Measurements from ENCODE around the gene FCAR. TPM values are rescaled to one million over a fixed set of nuclear protein-coding genes. Genes with fewer than 3 reads are reported as not detected.
"Not testable (repeated sequence)": the region's sequence is repeated elsewhere in the genome, so short reads cannot be mapped to it uniquely, and the experiment has no call there.

The FCAR gene
- total and polyA plus RNA-seq, 11 donors = 0.15 to 3.9 (median 0.40) TPM; not detected in 2

GRCh38 chr19:54906819-54907218, 32.8 kb downstream of the FCAR start:
- 80 to 91% (median 83%) methylated on average over 6 to 7 of the region's 7 CpGs for WGBS, 4 donors
- no peak for ATAC-seq
- peaks cover 0 to 12% (median 0%) of the 10 kb centered on the region in 9 donors for H3K27me3 ChIP-seq
- H3K9me3 ChIP-seq = no peaks in the 10 kb centered on the region
- TF ChIP-seq POLR2A (IDR thresholded peaks at IDR 0.05) (no peak), CTCF (IDR thresholded peaks at IDR 0.05) (no peak)
- H3K36me3 ChIP-seq = no peaks in the 10 kb centered on the region
- H3K4me1 ChIP-seq = no peaks in the 10 kb centered on the region
- peak overlapping the region in 1 of 12 donors; percentile 1 for H3K4me3 ChIP-seq
- H3K27ac ChIP-seq = no peak overlapping the region
- intact Hi-C loops (cut with DNase I) = no loop called here
- no peak for DNase-seq

DNA sequence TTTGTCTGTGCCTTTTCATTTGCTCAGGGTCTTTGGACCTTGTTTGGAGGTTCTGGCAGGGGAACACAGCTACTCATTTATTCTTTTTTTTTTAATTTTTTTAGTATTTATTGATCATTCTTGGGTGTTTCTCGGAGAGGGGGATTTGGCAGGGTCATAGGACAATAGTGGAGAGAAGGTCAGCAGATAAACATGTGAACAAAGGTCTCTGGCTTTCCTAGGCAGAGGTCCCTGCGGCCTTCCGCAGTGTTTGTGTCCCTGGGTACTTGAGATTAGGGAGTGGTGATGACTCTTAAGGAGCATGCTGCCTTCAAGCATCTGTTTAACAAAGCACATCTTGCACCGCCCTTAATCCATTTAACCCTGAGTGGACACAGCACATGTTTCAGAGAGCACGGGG, 33.9 kb downstream of the FCAR start:
- H3K9me3 ChIP-seq; ATAC-seq; H3K27ac ChIP-seq; intact Hi-C loops (cut with DNase I); DNase-seq; H3K4me3 ChIP-seq; H3K36me3 ChIP-seq; H3K4me1 ChIP-seq: not testable (repeated sequence)
- 56 to 64% (median 61%) methylated on average over 4 to 5 of the region's 5 CpGs for WGBS, 4 donors
- peaks cover 0 to 12% (median 0%) of the 10 kb centered on the region in 9 donors for H3K27me3 ChIP-seq

GRCh38 chr19:54916822-54917221, 42.8 kb downstream of the FCAR start:
- intact Hi-C loops (cut with DNase I) = no loop called here
- 62 to 76% (median 74%) methylated on average over 11 of the region's 11 CpGs for whole genome bisulfite sequencing, 4 donors

DNA sequence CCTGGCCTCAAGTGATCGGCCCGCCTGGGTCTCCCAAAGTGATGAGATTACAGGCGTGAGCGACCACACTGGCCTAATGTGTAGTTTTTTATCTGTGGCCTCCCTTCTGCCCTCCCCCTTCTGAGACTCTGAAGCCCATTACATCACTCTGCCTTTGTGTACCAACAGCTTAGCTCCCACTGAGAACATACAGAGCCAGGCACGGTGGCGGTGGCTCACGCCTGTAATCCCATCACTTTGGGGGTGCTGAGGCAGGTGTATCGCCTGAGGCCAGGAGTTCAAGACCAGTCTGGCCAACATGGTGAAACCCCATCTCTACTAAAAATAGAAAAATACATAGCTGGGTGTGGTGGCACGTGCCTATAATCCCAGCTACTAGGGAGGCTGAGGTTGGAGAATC, 44.5 kb downstream of the FCAR start:
- H3K36me3 ChIP-seq = no peaks in the 10 kb centered on the region
- H3K4me1 ChIP-seq = no peaks in the 10 kb centered on the region
- TF ChIP-seq CTCF (IDR thresholded peaks at IDR 0.05) (no peak), POLR2A (IDR thresholded peaks at IDR 0.05) (no peak)
- no peak overlapping the region for H3K4me3 ChIP-seq
- H3K9me3 ChIP-seq = no peaks in the 10 kb centered on the region
- DNase-seq (no peak), ATAC-seq (no peak)
- H3K27me3 ChIP-seq = peaks cover 0 to 27% (median 0%) of the 10 kb centered on the region in 9 donors
- 80 to 85% (median 82%) methylated on average over 9 of the region's 9 CpGs for WGBS, 4 donors
- intact Hi-C loops (cut with DNase I) = no loop called here
- H3K27ac ChIP-seq = no peak overlapping the region

More at GRCh38 chr19:54916822-54917221, 42.8 kb downstream of the FCAR start:
- no peak overlapping the region for H3K27ac ChIP-seq
- H3K4me1 ChIP-seq = no peaks in the 10 kb centered on the region
- H3K27me3 ChIP-seq = peaks cover 0 to 22% (median 0%) of the 10 kb centered on the region in 9 donors
- ATAC-seq (peak in 1 of 4 donors; percentile 18), DNase-seq (no peak)
- no peaks in the 10 kb centered on the region for H3K9me3 ChIP-seq
- H3K4me3 ChIP-seq = no peak overlapping the region
- no peak for TF ChIP-seq POLR2A (IDR thresholded peaks at IDR 0.05)
- no peaks in the 10 kb centered on the region for H3K36me3 ChIP-seq

DNA sequence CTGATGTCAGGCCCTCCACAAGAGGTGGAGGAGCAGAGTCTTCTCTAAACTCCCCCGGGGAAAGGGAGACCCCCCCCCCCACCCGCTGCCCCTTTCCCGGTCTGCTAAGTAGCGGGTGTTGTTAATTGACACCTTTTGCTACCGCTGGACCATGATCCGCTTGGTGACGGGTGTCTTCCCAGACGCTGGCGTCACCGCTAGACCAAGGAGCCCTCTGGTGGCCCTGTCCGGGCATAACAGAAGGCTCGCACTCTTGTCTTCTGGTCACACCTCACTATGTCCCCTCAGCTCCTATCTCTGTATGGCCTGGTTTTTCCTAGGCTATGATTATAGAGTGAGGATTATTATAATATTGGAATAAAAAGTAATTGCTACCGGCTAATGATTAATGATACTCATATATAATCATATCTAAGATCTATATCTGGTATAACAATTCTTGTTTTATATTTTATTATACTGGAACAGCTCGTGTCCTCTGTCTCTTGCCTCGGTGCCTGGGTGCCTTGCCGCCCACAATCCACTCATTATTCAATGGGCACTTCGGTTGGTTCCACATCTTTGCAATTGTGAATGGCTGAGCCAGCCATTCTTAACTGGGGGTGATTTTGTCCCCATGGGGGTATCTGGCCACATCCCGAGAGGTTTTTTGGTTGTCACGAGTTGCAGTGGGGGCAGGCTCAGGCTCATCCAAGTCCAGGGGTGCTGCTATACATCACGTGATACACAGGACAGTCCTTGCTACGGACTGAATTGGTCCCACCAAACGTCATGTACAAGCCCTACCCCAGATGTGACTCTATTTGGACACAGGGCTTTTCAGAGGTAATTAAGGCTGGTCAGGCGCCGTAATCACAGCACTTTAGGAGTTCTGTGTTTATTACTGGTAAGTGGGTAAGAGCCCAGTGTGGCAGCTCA, 45.9 kb downstream of the FCAR start:
- not testable (repeated sequence) for DNase-seq, H3K9me3 ChIP-seq, H3K4me1 ChIP-seq, H3K4me3 ChIP-seq, H3K27ac ChIP-seq, H3K36me3 ChIP-seq, ATAC-seq
- TF ChIP-seq CTCF (IDR thresholded peaks at IDR 0.05) = peak in 9 of 12 donors; percentile 9 to 45 (median 26)
- intact Hi-C loops (cut with DNase I) = loop anchor here in 3 of 10 donors (10.0 kb wide), 3 partner anchors 245 to 265 kb away; partner anchors contain the start of gene LILRB4 (in 1 of the 3)
- H3K27me3 ChIP-seq = peaks cover 0 to 27% (median 3%) of the 10 kb centered on the region in 9 donors
- WGBS, 4 donors = 37 to 50% (median 39%) methylated on average over 17 to 23 of the region's 24 CpGs
